Hepatocyte (in vitro differentiated cells): Measurements from ENCODE around the gene MFSD11.
"Not testable (repeated sequence)": the region's sequence is repeated elsewhere in the genome, so short reads cannot be mapped to it uniquely, and the experiment has no call there.

Experiments used
- CTCF ChIP-seq: fragments of 200-600 bp; sonication (generic); IDR thresholded peaks from 2 replicates; pipeline ENCODE4 v1.5.1; 2016; ENCODE audit warnings: antibody characterized with exemption, mild to moderate bottlenecking; ENCODE audit not compliant: poor library complexity
- EZH2 ChIP-seq: fragments of 200-600 bp; sonication (generic); IDR thresholded peaks from 2 replicates; pipeline ENCODE4 v1.6.1; 2016; ENCODE audit warnings: antibody characterized with exemption, mild to moderate bottlenecking, borderline replicate concordance
- EZH2phosphoT487 ChIP-seq: fragments of 200-600 bp; sonication (generic); IDR thresholded peaks from one replicate; pipeline ENCODE4 v1.6.1; 2018; ENCODE audit warnings: antibody characterized with exemption, mild to moderate bottlenecking, low read depth, moderate library complexity; ENCODE audit not compliant: unreplicated experiment, severe bottlenecking

DNA sequence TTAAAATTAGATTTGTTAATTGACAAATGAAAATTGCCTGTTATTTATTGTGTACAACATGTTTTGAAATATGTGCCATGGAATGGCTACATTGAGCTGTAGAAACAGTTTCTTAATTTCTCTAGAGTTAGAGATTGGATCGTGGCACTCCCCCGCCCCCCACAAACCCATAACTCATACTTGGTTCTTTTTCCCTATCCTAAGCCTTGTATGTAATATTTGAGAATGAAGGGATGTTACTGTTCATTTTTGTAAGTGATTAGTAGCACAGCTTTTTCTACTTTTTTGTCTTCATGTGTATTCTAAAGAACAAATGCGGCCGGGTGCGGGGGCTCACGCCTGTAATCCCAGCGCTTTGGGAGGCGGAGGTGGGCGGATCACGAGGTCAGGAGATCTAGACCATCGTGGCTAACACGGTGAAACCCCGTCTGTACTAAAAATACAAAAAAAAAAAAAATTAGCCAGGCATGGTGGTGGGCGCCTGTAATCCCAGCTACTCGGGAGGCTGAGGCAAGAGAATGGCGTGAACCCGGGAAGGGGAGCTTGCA, 1.7 kb downstream of the MFSD11 start:
- TF ChIP-seq EZH2, CTCF, EZH2phosphoT487: not testable (repeated sequence)
